ENCODE results near the gene GCFC2. TPM values are rescaled to one million over a fixed set of nuclear protein-coding genes. Genes with fewer than 3 reads are reported as not detected.

GCFC2 gene
- total RNA-seq, 1 donor from 2014 or later, result 13.0 TPM

DNA sequence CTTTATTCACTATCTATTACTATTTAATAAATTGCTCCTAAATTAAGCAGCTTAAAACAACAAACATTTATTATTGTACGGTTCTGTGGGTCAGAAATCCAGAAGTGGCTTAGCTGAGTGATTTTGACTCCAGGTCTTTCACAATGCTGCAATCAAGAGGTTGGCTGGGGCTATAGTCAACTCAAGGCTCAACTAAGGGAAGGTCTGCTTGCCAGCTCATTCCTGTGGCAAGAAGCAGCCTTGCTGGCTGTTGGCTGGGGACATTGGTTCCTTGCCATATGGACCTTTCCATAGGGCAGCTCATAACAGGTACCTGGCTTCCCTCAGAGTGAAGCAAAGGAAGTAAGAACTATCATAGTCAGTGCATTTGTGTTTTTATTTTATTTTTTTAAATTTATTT, 69.1 kb downstream of the GCFC2 start:
- H3K9me3 Mint-ChIP-seq (ENCODE audit: unreplicated experiment), result no peaks in the 10 kb centered on the region
- DNase-seq (ENCODE audit: low spot score), result no peak
- TF ChIP-seq, protein P1, sequence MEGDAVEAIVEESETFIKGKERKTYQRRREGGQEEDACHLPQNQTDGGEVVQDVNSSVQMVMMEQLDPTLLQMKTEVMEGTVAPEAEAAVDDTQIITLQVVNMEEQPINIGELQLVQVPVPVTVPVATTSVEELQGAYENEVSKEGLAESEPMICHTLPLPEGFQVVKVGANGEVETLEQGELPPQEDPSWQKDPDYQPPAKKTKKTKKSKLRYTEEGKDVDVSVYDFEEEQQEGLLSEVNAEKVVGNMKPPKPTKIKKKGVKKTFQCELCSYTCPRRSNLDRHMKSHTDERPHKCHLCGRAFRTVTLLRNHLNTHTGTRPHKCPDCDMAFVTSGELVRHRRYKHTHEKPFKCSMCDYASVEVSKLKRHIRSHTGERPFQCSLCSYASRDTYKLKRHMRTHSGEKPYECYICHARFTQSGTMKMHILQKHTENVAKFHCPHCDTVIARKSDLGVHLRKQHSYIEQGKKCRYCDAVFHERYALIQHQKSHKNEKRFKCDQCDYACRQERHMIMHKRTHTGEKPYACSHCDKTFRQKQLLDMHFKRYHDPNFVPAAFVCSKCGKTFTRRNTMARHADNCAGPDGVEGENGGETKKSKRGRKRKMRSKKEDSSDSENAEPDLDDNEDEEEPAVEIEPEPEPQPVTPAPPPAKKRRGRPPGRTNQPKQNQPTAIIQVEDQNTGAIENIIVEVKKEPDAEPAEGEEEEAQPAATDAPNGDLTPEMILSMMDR (IDR thresholded peaks at IDR 0.05; ENCODE audit: unreplicated experiment), result no peak
- H3K27me3 Mint-ChIP-seq (ENCODE audit: unreplicated experiment), result peaks cover 5% of the 10 kb centered on the region
- H3K4me1 Mint-ChIP-seq (ENCODE audit: unreplicated experiment), result peaks cover 7% of the 10 kb centered on the region
- H3K27ac Mint-ChIP-seq (ENCODE audit: unreplicated experiment), result no peak overlapping the region
- H3K36me3 Mint-ChIP-seq (ENCODE audit: low read depth, unreplicated experiment), result no peaks in the 10 kb centered on the region
- H3K4me3 Mint-ChIP-seq (ENCODE audit: unreplicated experiment), result no peak overlapping the region

DNA sequence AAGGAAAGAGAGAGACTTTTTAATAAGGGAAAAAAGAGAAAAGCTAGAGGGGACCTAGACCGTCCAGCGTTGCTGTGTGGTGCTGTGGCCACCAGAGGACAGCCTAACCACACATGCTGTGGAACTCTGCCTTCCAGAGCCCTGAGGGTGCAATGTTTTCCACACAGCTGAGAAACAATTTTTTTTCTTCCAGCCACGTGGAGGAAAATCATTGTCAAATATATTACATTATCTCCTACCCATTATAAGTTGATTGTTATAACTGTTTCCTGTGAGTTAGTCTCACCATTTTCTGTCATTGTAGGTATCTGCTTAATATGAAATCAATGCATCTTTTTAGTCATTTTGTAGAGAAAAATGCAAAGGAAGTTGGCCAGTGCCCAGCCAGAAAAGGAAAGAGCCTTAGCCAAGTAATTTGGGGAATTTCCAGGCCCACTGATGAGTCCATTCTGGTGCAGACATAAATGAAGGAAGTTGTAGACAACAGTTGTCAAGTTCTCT, 70.0 kb downstream of the GCFC2 start:
- Mint-ChIP-seq H3K27ac (ENCODE audit: unreplicated experiment) (peak overlapping the region; percentile 84), H3K4me3 (ENCODE audit: unreplicated experiment) (no peak overlapping the region), H3K27me3 (ENCODE audit: unreplicated experiment) (peaks cover 1% of the 10 kb centered on the region), H3K9me3 (ENCODE audit: unreplicated experiment) (no peaks in the 10 kb centered on the region), H3K36me3 (ENCODE audit: low read depth, unreplicated experiment) (no peaks in the 10 kb centered on the region), H3K4me1 (ENCODE audit: unreplicated experiment) (peaks cover 7% of the 10 kb centered on the region)
- TF ChIP-seq, protein P1 (IDR thresholded peaks at IDR 0.05; ENCODE audit: unreplicated experiment), result peak; percentile 83
- DNase-seq (ENCODE audit: low spot score), result peak; percentile 68

DNA sequence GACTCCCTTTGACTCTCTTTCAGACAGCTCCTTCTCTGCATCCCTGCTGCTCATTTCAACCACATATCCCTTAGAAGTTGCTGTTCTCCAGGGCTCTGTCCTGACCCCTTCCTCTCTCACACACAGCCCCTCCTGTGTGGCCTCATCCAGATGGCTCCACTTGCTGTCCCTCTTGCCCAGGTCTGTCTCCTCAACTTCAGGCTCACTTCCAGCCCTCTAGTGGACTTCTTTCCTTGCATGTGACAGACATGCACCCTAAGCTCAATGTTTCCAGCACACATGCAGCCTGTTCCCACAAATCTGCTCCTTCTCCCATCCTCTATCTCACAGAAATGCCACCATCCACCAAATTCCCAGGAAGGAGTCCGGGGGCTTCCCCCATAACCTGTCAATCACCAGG, 73.1 kb downstream of the GCFC2 start:
- H3K27me3 Mint-ChIP-seq (ENCODE audit: unreplicated experiment), result peaks cover 1% of the 10 kb centered on the region
- H3K27ac Mint-ChIP-seq (ENCODE audit: unreplicated experiment), result no peak overlapping the region
- H3K36me3 Mint-ChIP-seq (ENCODE audit: low read depth, unreplicated experiment), result no peaks in the 10 kb centered on the region
- TF ChIP-seq, protein P1 (IDR thresholded peaks at IDR 0.05; ENCODE audit: unreplicated experiment), result no peak
- no peak for DNase-seq (ENCODE audit: low spot score)
- H3K9me3 Mint-ChIP-seq (ENCODE audit: unreplicated experiment), result no peaks in the 10 kb centered on the region
- peaks cover 7% of the 10 kb centered on the region for H3K4me1 Mint-ChIP-seq (ENCODE audit: unreplicated experiment)
- no peak overlapping the region for H3K4me3 Mint-ChIP-seq (ENCODE audit: unreplicated experiment)

DNA sequence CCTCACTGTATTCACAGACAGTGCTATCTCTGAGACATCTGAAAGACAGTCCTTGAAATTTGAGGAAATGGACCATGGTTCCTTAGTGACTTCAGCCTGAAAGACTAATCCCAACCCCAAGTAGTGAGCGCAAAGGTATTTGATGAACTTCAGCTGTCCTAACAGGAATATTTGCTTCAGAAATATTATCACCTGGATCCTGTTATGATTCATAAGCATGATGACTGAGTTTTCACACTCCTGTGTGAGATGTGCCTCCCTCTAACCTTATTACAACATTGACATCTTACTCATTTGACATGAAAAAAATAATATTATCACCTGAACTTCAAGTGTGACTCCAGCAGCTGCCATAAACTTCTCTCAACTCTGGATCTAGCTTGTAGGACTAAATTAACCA, 75.8 kb downstream of the GCFC2 start:
- DNase-seq (ENCODE audit: low spot score), result no peak
- H3K27ac Mint-ChIP-seq (ENCODE audit: unreplicated experiment), result no peak overlapping the region
- TF ChIP-seq, protein P1 (IDR thresholded peaks at IDR 0.05; ENCODE audit: unreplicated experiment), result no peak
- peaks cover 3% of the 10 kb centered on the region for H3K27me3 Mint-ChIP-seq (ENCODE audit: unreplicated experiment)
- no peaks in the 10 kb centered on the region for H3K4me1 Mint-ChIP-seq (ENCODE audit: unreplicated experiment)
- no peak overlapping the region for H3K4me3 Mint-ChIP-seq (ENCODE audit: unreplicated experiment)
- no peaks in the 10 kb centered on the region for H3K9me3 Mint-ChIP-seq (ENCODE audit: unreplicated experiment)
- no peaks in the 10 kb centered on the region for H3K36me3 Mint-ChIP-seq (ENCODE audit: low read depth, unreplicated experiment)

DNA sequence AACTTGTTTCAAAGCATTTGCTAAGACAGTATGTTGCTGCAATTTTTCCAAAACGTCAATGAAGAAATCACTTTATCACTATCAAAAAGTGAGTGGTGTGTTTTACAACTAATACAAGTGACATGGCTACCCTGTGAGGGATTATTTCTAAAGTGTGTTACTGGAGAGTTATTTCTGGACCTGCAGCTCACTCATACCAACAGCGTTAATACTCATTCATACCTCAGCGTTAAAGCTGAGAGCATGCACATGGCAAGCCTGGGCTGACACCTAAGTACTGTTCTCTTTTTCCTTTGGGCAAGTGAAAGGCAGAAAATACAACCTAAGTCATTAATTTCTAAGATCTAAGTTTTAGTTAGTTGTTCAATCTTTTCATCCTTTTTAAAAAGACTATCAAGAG, 77.1 kb downstream of the GCFC2 start:
- H3K36me3 Mint-ChIP-seq (ENCODE audit: low read depth, unreplicated experiment), result no peaks in the 10 kb centered on the region
- DNase-seq (ENCODE audit: low spot score), result no peak

More for the DNA sequence above, 77.1 kb downstream of the GCFC2 start:
- H3K9me3 Mint-ChIP-seq (ENCODE audit: unreplicated experiment), result no peaks in the 10 kb centered on the region
- TF ChIP-seq, protein P1 (IDR thresholded peaks at IDR 0.05; ENCODE audit: unreplicated experiment), result no peak
- H3K4me3 Mint-ChIP-seq (ENCODE audit: unreplicated experiment), result no peak overlapping the region
- no peaks in the 10 kb centered on the region for H3K4me1 Mint-ChIP-seq (ENCODE audit: unreplicated experiment)
- peaks cover 3% of the 10 kb centered on the region for H3K27me3 Mint-ChIP-seq (ENCODE audit: unreplicated experiment)
- no peak overlapping the region for H3K27ac Mint-ChIP-seq (ENCODE audit: unreplicated experiment)
